ENCODE results near the gene CAVIN2. TPM values are rescaled to one million over a fixed set of nuclear protein-coding genes. Genes with fewer than 3 reads are reported as not detected.

CAVIN2 gene
- total RNA-seq, 2 experiments from 2014 or later = 0.10 TPM; not detected in 1

DNA sequence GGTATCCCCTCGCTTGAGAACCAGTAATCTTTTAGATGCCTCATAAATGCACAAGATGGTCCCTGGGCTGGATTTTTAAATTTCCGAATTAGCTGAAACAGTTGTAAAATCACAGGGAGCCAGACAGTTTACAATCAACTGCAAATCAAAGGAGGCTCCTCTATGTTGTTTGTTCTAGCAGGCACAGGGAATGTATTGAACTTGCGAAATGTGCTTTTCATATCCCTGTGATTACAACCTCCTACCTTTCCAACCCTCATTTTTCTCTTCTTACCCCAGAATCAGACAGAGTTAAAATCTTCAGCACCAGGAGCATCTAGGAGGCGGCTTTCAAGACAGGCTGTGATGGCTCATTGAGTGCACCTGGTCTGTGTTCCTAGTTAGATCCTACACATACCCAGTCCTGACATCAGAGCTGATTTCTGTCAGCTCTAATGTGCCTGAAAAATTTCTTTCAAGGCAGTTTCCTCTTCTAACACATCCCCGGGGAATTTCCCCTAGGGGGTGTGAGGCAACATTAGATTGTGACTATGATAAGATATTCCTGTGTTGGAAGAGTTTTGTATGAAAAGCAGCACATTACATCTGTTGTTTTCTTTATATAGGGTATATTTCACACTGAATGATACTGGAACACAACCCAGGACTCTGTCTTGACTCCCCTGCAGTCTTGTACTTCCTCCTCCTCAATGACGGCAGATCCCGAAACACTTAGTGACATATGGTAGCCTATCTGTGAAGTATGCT lies 17.9 kb upstream of the CAVIN2 start:
- Histone ChIP-seq H3K9me3 (ENCODE audit: low read length) (no peaks in the 10 kb centered on the region), H3K4me3 (ENCODE audit: low read depth, low read length, poor library complexity, severe bottlenecking) (no peak overlapping the region), H3K36me3 (ENCODE audit: insufficient read depth, low read length) (no peaks in the 10 kb centered on the region), H3K27ac (ENCODE audit: low read depth, low read length, poor library complexity, severe bottlenecking) (no peak overlapping the region), H3K9me2 (ENCODE audit: insufficient read depth, low read length) (no peaks in the 10 kb centered on the region), H2AFZ (ENCODE audit: low read length) (no peak overlapping the region), H3K79me2 (ENCODE audit: insufficient read depth, low read depth, low read length) (no peaks in the 10 kb centered on the region), H3K4me2 (ENCODE audit: low read length) (no peak overlapping the region), H4K20me1 (ENCODE audit: insufficient read depth, low read length) (no peaks in the 10 kb centered on the region), H3K4me1 (ENCODE audit: insufficient read depth, low read length, poor library complexity, severe bottlenecking) (no peaks in the 10 kb centered on the region)
- intact Hi-C loops (cut with micrococcal nuclease; ENCODE audit: unreplicated experiment) = no loop called here
- DNase-seq (ENCODE audit: low spot score) = no peak
- TF ChIP-seq EZH2phosphoT487 (IDR thresholded peaks at IDR 0.05; ENCODE audit: borderline replicate concordance, low read depth, low read length) (no peak), CTCF (conservative IDR thresholded peaks at IDR 0.05; ENCODE audit: low read length) (no peak)
- BruUV-seq (replicated peaks) = no TSS peak
- ChIA-PET POLR2A (interaction anchor here (0.9 kb wide), 1 partner anchor 9 kb away, joined by 4 read pairs; no protein-coding TSS in a partner anchor), CTCF (ENCODE audit: unreplicated experiment) (no interaction called here)

DNA sequence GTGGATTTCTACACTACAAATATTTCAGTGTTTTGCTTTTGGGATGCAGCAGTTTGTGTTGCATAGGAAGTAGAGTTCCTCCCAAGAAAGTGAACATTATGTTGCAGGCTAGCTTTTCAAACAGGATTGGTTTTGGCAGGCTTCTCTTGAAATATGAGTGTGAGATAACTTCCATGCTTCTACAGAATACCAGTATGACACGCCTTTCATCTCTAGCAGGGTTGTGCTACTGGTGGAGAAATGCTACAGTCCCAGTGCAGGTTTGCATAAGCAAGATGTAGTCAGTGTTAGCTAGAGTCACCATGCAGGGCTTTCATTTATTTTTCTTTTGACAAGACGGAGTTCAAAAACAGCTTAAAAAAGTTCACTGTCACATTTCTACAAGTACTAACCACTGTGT lies 17.1 kb upstream of the CAVIN2 start:
- no peak overlapping the region for H3K4me2 ChIP-seq (ENCODE audit: low read length)
- no TSS peak for BruUV-seq (replicated peaks)
- H4K20me1 ChIP-seq (ENCODE audit: insufficient read depth, low read length) = no peaks in the 10 kb centered on the region
- ChIA-PET CTCF (ENCODE audit: unreplicated experiment) (no interaction called here), POLR2A (no interaction called here)
- TF ChIP-seq CTCF (conservative IDR thresholded peaks at IDR 0.05; ENCODE audit: low read length) (no peak), EZH2phosphoT487 (IDR thresholded peaks at IDR 0.05; ENCODE audit: borderline replicate concordance, low read depth, low read length) (no peak)
- H3K9me3 ChIP-seq (ENCODE audit: low read length) = no peaks in the 10 kb centered on the region
- H2AFZ ChIP-seq (ENCODE audit: low read length) = no peak overlapping the region
- H3K4me1 ChIP-seq (ENCODE audit: insufficient read depth, low read length, poor library complexity, severe bottlenecking) = no peaks in the 10 kb centered on the region
- H3K4me3 ChIP-seq (ENCODE audit: low read depth, low read length, poor library complexity, severe bottlenecking) = no peak overlapping the region
- intact Hi-C loops (cut with micrococcal nuclease; ENCODE audit: unreplicated experiment) = no loop called here
- H3K36me3 ChIP-seq (ENCODE audit: insufficient read depth, low read length) = no peaks in the 10 kb centered on the region
- DNase-seq (ENCODE audit: low spot score) = no peak
- no peaks in the 10 kb centered on the region for H3K9me2 ChIP-seq (ENCODE audit: insufficient read depth, low read length)
- no peak overlapping the region for H3K27ac ChIP-seq (ENCODE audit: low read depth, low read length, poor library complexity, severe bottlenecking)
- H3K79me2 ChIP-seq (ENCODE audit: insufficient read depth, low read depth, low read length) = no peaks in the 10 kb centered on the region

GRCh38 chr2:191862156-191862775 lies 15.4 kb upstream of the CAVIN2 start:
- Histone ChIP-seq H3K79me2 (ENCODE audit: insufficient read depth, low read depth, low read length) (no peaks in the 10 kb centered on the region), H3K36me3 (ENCODE audit: insufficient read depth, low read length) (no peaks in the 10 kb centered on the region), H3K4me2 (ENCODE audit: low read length) (no peak overlapping the region), H4K20me1 (ENCODE audit: insufficient read depth, low read length) (no peaks in the 10 kb centered on the region), H3K4me3 (ENCODE audit: low read depth, low read length, poor library complexity, severe bottlenecking) (no peak overlapping the region), H3K27ac (ENCODE audit: low read depth, low read length, poor library complexity, severe bottlenecking) (no peak overlapping the region), H2AFZ (ENCODE audit: low read length) (no peak overlapping the region), H3K4me1 (ENCODE audit: insufficient read depth, low read length, poor library complexity, severe bottlenecking) (no peaks in the 10 kb centered on the region), H3K9me3 (ENCODE audit: low read length) (no peaks in the 10 kb centered on the region), H3K9me2 (ENCODE audit: insufficient read depth, low read length) (no peaks in the 10 kb centered on the region)
- BruUV-seq (replicated peaks) = no TSS peak
- no peak for TF ChIP-seq EZH2phosphoT487 (IDR thresholded peaks at IDR 0.05; ENCODE audit: borderline replicate concordance, low read depth, low read length)
- no peak for TF ChIP-seq CTCF (conservative IDR thresholded peaks at IDR 0.05; ENCODE audit: low read length)
- ChIA-PET CTCF (ENCODE audit: unreplicated experiment) (no interaction called here), POLR2A (interaction anchor here (0.5 to 1.2 kb wide), 3 partner anchors 11 to 925 kb away, joined by 3 read pairs; no protein-coding TSS in a partner anchor)
- intact Hi-C loops (cut with micrococcal nuclease; ENCODE audit: unreplicated experiment) = no loop called here
- no peak for DNase-seq (ENCODE audit: low spot score)

All from OCI-LY7 (cell line).